MM.1S (cell line): ENCODE data around the gene MARK3.

Source experiments
- EZH2 ChIP-seq: fragments of 300-600 bp; sonication (generic); optimal IDR thresholded peaks from 2 replicates; pipeline ENCODE3; 2017; ENCODE audit warnings: low read depth, mild to moderate bottlenecking, antibody characterized with exemption, low read length, mixed read lengths
- TF ChIP-seq, protein P1 (sequence below): fragments of 300-600 bp; sonication (generic); IDR thresholded peaks from 2 replicates; pipeline ENCODE4 v1.5.1; 2016; ENCODE audit warnings: antibody characterized with exemption, low read length, mixed read lengths

DNA sequence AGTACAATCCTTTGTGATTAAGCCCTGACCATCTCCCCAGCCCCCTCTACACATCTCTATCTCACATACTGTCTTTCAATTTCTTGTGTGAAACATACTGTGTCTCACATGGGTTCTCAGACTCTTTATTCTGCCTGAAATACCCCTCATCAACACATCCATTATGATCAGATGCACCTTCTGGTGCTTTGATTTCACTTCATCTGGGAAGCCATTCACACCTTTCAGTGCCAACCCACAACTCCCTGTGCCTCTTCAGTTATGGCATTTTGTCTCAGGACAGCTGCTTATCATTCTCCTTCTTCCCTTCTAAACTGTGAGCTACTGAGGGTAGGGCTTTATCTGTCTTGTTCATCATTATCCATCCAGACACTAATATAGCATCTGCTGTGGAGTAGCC, 78.6 kb downstream of the MARK3 start:
- TF ChIP-seq, protein P1, sequence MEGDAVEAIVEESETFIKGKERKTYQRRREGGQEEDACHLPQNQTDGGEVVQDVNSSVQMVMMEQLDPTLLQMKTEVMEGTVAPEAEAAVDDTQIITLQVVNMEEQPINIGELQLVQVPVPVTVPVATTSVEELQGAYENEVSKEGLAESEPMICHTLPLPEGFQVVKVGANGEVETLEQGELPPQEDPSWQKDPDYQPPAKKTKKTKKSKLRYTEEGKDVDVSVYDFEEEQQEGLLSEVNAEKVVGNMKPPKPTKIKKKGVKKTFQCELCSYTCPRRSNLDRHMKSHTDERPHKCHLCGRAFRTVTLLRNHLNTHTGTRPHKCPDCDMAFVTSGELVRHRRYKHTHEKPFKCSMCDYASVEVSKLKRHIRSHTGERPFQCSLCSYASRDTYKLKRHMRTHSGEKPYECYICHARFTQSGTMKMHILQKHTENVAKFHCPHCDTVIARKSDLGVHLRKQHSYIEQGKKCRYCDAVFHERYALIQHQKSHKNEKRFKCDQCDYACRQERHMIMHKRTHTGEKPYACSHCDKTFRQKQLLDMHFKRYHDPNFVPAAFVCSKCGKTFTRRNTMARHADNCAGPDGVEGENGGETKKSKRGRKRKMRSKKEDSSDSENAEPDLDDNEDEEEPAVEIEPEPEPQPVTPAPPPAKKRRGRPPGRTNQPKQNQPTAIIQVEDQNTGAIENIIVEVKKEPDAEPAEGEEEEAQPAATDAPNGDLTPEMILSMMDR = no peak
- TF ChIP-seq EZH2 = no peak
